ENCODE data around the gene FAM53B.

Gene FAM53B

GRCh38 chr10:124602646-124603365 lies 141.4 kb downstream of the FAM53B start:
- Histone ChIP-seq H3K27me3 (ENCODE audit: control insufficient read depth, insufficient read depth, low read length) (no peaks in the 10 kb centered on the region), H3K9me3 (ENCODE audit: control insufficient read depth, low read depth, low read length) (no peaks in the 10 kb centered on the region), H3K36me3 (ENCODE audit: control insufficient read depth, low read depth, low read length) (no peaks in the 10 kb centered on the region), H3K27ac (ENCODE audit: low read length) (no peak overlapping the region), H3K9ac (ENCODE audit: low read length) (no peak overlapping the region), H3K4me1 (ENCODE audit: control insufficient read depth, low read depth, low read length) (no peaks in the 10 kb centered on the region), H3K4me3 (ENCODE audit: low read length) (no peak overlapping the region)

- Histone ChIP-seq H3K27me3 (ENCODE audit: control insufficient read depth, insufficient read depth, low read length) (no peaks in the 10 kb centered on the region), H3K4me1 (ENCODE audit: control insufficient read depth, low read depth, low read length) (no peaks in the 10 kb centered on the region), H3K27ac (ENCODE audit: low read length) (no peak overlapping the region), H3K9me3 (ENCODE audit: control insufficient read depth, low read depth, low read length) (no peaks in the 10 kb centered on the region), H3K9ac (ENCODE audit: low read length) (no peak overlapping the region), H3K4me3 (ENCODE audit: low read length) (no peak overlapping the region), H3K36me3 (ENCODE audit: control insufficient read depth, low read depth, low read length) (no peaks in the 10 kb centered on the region)
Observed at GRCh38 chr10:124602121-124602561, 142.0 kb downstream of the FAM53B start.

- Histone ChIP-seq H3K4me1 (ENCODE audit: control insufficient read depth, low read depth, low read length) (no peaks in the 10 kb centered on the region), H3K36me3 (ENCODE audit: control insufficient read depth, low read depth, low read length) (no peaks in the 10 kb centered on the region), H3K27ac (ENCODE audit: low read length) (no peak overlapping the region), H3K9me3 (ENCODE audit: control insufficient read depth, low read depth, low read length) (no peaks in the 10 kb centered on the region), H3K27me3 (ENCODE audit: control insufficient read depth, insufficient read depth, low read length) (no peaks in the 10 kb centered on the region), H3K9ac (ENCODE audit: low read length) (no peak overlapping the region), H3K4me3 (ENCODE audit: low read length) (no peak overlapping the region)
Observed at GRCh38 chr10:124601431-124602120, 142.6 kb downstream of the FAM53B start.

- H3K27ac ChIP-seq (ENCODE audit: low read length), result no peak overlapping the region
- H3K36me3 ChIP-seq (ENCODE audit: control insufficient read depth, low read depth, low read length), result no peaks in the 10 kb centered on the region
- H3K4me1 ChIP-seq (ENCODE audit: control insufficient read depth, low read depth, low read length), result no peaks in the 10 kb centered on the region
- no peak overlapping the region for H3K4me3 ChIP-seq (ENCODE audit: low read length)
- no peaks in the 10 kb centered on the region for H3K9me3 ChIP-seq (ENCODE audit: control insufficient read depth, low read depth, low read length)
- no peak overlapping the region for H3K9ac ChIP-seq (ENCODE audit: low read length)
- H3K27me3 ChIP-seq (ENCODE audit: control insufficient read depth, insufficient read depth, low read length), result no peaks in the 10 kb centered on the region
Observed at GRCh38 chr10:124601016-124601415, 143.2 kb downstream of the FAM53B start.

GRCh38 chr10:124600051-124600880 lies 143.9 kb downstream of the FAM53B start:
- no peak overlapping the region for H3K27ac ChIP-seq (ENCODE audit: low read length)

GRCh38 chr10:124599588-124600050 lies 144.6 kb downstream of the FAM53B start:
- no peak overlapping the region for H3K4me3 ChIP-seq (ENCODE audit: low read length)
- H3K27me3 ChIP-seq (ENCODE audit: control insufficient read depth, insufficient read depth, low read length), result no peaks in the 10 kb centered on the region
- no peak overlapping the region for H3K27ac ChIP-seq (ENCODE audit: low read length)
- no peaks in the 10 kb centered on the region for H3K9me3 ChIP-seq (ENCODE audit: control insufficient read depth, low read depth, low read length)
- no peaks in the 10 kb centered on the region for H3K36me3 ChIP-seq (ENCODE audit: control insufficient read depth, low read depth, low read length)
- H3K4me1 ChIP-seq (ENCODE audit: control insufficient read depth, low read depth, low read length), result no peaks in the 10 kb centered on the region
- no peak overlapping the region for H3K9ac ChIP-seq (ENCODE audit: low read length)

More at GRCh38 chr10:124600051-124600880, 143.9 kb downstream of the FAM53B start:
- no peaks in the 10 kb centered on the region for H3K9me3 ChIP-seq (ENCODE audit: control insufficient read depth, low read depth, low read length)
- H3K27me3 ChIP-seq (ENCODE audit: control insufficient read depth, insufficient read depth, low read length), result no peaks in the 10 kb centered on the region
- H3K4me1 ChIP-seq (ENCODE audit: control insufficient read depth, low read depth, low read length), result no peaks in the 10 kb centered on the region
- no peak overlapping the region for H3K4me3 ChIP-seq (ENCODE audit: low read length)
- H3K36me3 ChIP-seq (ENCODE audit: control insufficient read depth, low read depth, low read length), result no peaks in the 10 kb centered on the region
- H3K9ac ChIP-seq (ENCODE audit: low read length), result no peak overlapping the region

- no peaks in the 10 kb centered on the region for H3K36me3 ChIP-seq (ENCODE audit: control insufficient read depth, low read depth, low read length)
- no peak overlapping the region for H3K9ac ChIP-seq (ENCODE audit: low read length)
- H3K27ac ChIP-seq (ENCODE audit: low read length), result no peak overlapping the region
- no peaks in the 10 kb centered on the region for H3K27me3 ChIP-seq (ENCODE audit: control insufficient read depth, insufficient read depth, low read length)
- no peak overlapping the region for H3K4me3 ChIP-seq (ENCODE audit: low read length)
- H3K9me3 ChIP-seq (ENCODE audit: control insufficient read depth, low read depth, low read length), result no peaks in the 10 kb centered on the region
- H3K4me1 ChIP-seq (ENCODE audit: control insufficient read depth, low read depth, low read length), result no peaks in the 10 kb centered on the region
Observed at GRCh38 chr10:124598773-124599587, 145.2 kb downstream of the FAM53B start.

- H3K27ac ChIP-seq (ENCODE audit: low read length), result no peak overlapping the region
- no peaks in the 10 kb centered on the region for H3K4me1 ChIP-seq (ENCODE audit: control insufficient read depth, low read depth, low read length)
- no peaks in the 10 kb centered on the region for H3K9me3 ChIP-seq (ENCODE audit: control insufficient read depth, low read depth, low read length)
- no peaks in the 10 kb centered on the region for H3K36me3 ChIP-seq (ENCODE audit: control insufficient read depth, low read depth, low read length)
- no peak overlapping the region for H3K4me3 ChIP-seq (ENCODE audit: low read length)
- no peaks in the 10 kb centered on the region for H3K27me3 ChIP-seq (ENCODE audit: control insufficient read depth, insufficient read depth, low read length)
- H3K9ac ChIP-seq (ENCODE audit: low read length), result no peak overlapping the region
Observed at GRCh38 chr10:124598196-124598595, 146.0 kb downstream of the FAM53B start.

GRCh38 chr10:124597846-124598165 lies 146.4 kb downstream of the FAM53B start:
- no peaks in the 10 kb centered on the region for H3K36me3 ChIP-seq (ENCODE audit: control insufficient read depth, low read depth, low read length)
- no peaks in the 10 kb centered on the region for H3K9me3 ChIP-seq (ENCODE audit: control insufficient read depth, low read depth, low read length)
- no peak overlapping the region for H3K9ac ChIP-seq (ENCODE audit: low read length)
- no peaks in the 10 kb centered on the region for H3K4me1 ChIP-seq (ENCODE audit: control insufficient read depth, low read depth, low read length)
- H3K27ac ChIP-seq (ENCODE audit: low read length), result no peak overlapping the region
- H3K4me3 ChIP-seq (ENCODE audit: low read length), result no peak overlapping the region
- no peaks in the 10 kb centered on the region for H3K27me3 ChIP-seq (ENCODE audit: control insufficient read depth, insufficient read depth, low read length)

GRCh38 chr10:124596962-124597845 lies 147.0 kb downstream of the FAM53B start:
- H3K4me1 ChIP-seq (ENCODE audit: control insufficient read depth, low read depth, low read length), result no peaks in the 10 kb centered on the region

More at GRCh38 chr10:124596962-124597845, 147.0 kb downstream of the FAM53B start:
- no peaks in the 10 kb centered on the region for H3K27me3 ChIP-seq (ENCODE audit: control insufficient read depth, insufficient read depth, low read length)
- H3K36me3 ChIP-seq (ENCODE audit: control insufficient read depth, low read depth, low read length), result no peaks in the 10 kb centered on the region
- no peak overlapping the region for H3K4me3 ChIP-seq (ENCODE audit: low read length)
- no peak overlapping the region for H3K9ac ChIP-seq (ENCODE audit: low read length)
- no peak overlapping the region for H3K27ac ChIP-seq (ENCODE audit: low read length)
- H3K9me3 ChIP-seq (ENCODE audit: control insufficient read depth, low read depth, low read length), result no peaks in the 10 kb centered on the region

Data from iPS-18a (cell line).